ENCODE results near the gene TDRKH.

Gene TDRKH

GRCh38 chr1:151823175-151823574 is 32.9 kb upstream of the TDRKH start:
- no peak for DNase-seq (ENCODE audit: low spot score)

GRCh38 chr1:151822404-151822803 is 32.1 kb upstream of the TDRKH start:
- no peak for DNase-seq (ENCODE audit: low spot score)

GRCh38 chr1:151820940-151821339 is 30.6 kb upstream of the TDRKH start:
- DNase-seq (ENCODE audit: low spot score): no peak

GRCh38 chr1:151819976-151820623 is 29.8 kb upstream of the TDRKH start:
- DNase-seq (ENCODE audit: low spot score): no peak

GRCh38 chr1:151819227-151819835 is 29.0 kb upstream of the TDRKH start:
- no peak for DNase-seq (ENCODE audit: low spot score)

- no peak for DNase-seq (ENCODE audit: low spot score)
Measured at GRCh38 chr1:151817353-151817730, 27.0 kb upstream of the TDRKH start.

- no peak for DNase-seq (ENCODE audit: low spot score)
Measured at GRCh38 chr1:151816548-151817352, 26.4 kb upstream of the TDRKH start.

GRCh38 chr1:151815716-151816327 is 25.5 kb upstream of the TDRKH start:
- no peak for DNase-seq (ENCODE audit: low spot score)

- no peak for DNase-seq (ENCODE audit: low spot score)
Measured at GRCh38 chr1:151814971-151815545, 24.8 kb upstream of the TDRKH start.

- DNase-seq (ENCODE audit: low spot score): no peak
Measured at GRCh38 chr1:151814426-151814825, 24.1 kb upstream of the TDRKH start.

GRCh38 chr1:151813271-151813977 is 23.1 kb upstream of the TDRKH start:
- no peak for DNase-seq (ENCODE audit: low spot score)

- DNase-seq (ENCODE audit: low spot score): no peak
Measured at GRCh38 chr1:151811181-151811580, 20.9 kb upstream of the TDRKH start.

GRCh38 chr1:151809985-151810556 is 19.8 kb upstream of the TDRKH start:
- no peak for DNase-seq (ENCODE audit: low spot score)

- DNase-seq (ENCODE audit: low spot score): no peak
Measured at GRCh38 chr1:151809290-151809984, 19.1 kb upstream of the TDRKH start.

- DNase-seq (ENCODE audit: low spot score): no peak
Measured at GRCh38 chr1:151807766-151808165, 17.5 kb upstream of the TDRKH start.

- DNase-seq (ENCODE audit: low spot score): no peak
Measured at GRCh38 chr1:151807131-151807530, 16.8 kb upstream of the TDRKH start.

- DNase-seq (ENCODE audit: low spot score): no peak
Measured at GRCh38 chr1:151806170-151806569, 15.9 kb upstream of the TDRKH start.

GRCh38 chr1:151805066-151805820 is 14.9 kb upstream of the TDRKH start, which contains the start of gene LINGO4:
Gene LINGO4, minus strand, starts transcription at chr1:151805419. Its CDS starts 2,715 bp downstream, at chr1:151802704.
- no peak for DNase-seq (ENCODE audit: low spot score)

GRCh38 chr1:151803915-151804314 is 13.6 kb upstream of the TDRKH start:
- no peak for DNase-seq (ENCODE audit: low spot score)

GRCh38 chr1:151803164-151803563 is 12.9 kb upstream of the TDRKH start:
- no peak for DNase-seq (ENCODE audit: low spot score)

All from putamen (tissue), 1 donor.